Measurements from ENCODE around the gene APEX2. TPM values are rescaled to one million over a fixed set of nuclear protein-coding genes. Genes with fewer than 3 reads are reported as not detected.
"Not testable (repeated sequence)": the region's sequence is repeated elsewhere in the genome, so short reads cannot be mapped to it uniquely, and the experiment has no call there.

The APEX2 gene
- polyA plus RNA-seq, 1 donor from 2014 or later, result 22.9 TPM

GRCh38 chrX:55033429-55033828 lies 33.3 kb downstream of the APEX2 start:
- Mint-ChIP-seq H3K27me3 (peaks cover 2% of the 10 kb centered on the region), H3K4me3 (no peak overlapping the region), H3K9me3 (no peaks in the 10 kb centered on the region), H3K36me3 (no peaks in the 10 kb centered on the region), H3K4me1 (no peaks in the 10 kb centered on the region), H3K27ac (no peak overlapping the region)

- Mint-ChIP-seq H3K27me3 (no peaks in the 10 kb centered on the region), H3K9me3 (peaks cover 0 to 2% (median 2%) of the 10 kb centered on the region in 3 donors), H3K4me3 (no peak overlapping the region), H3K27ac (no peak overlapping the region), H3K4me1 (no peaks in the 10 kb centered on the region), H3K36me3 (no peaks in the 10 kb centered on the region)
These were observed 39.3 kb downstream of the APEX2 start for GRCh38 chrX:55039471-55039870.

- peaks cover 0 to 1% (median 0%) of the 10 kb centered on the region in 3 donors for H3K4me1 Mint-ChIP-seq
- H3K9me3 Mint-ChIP-seq, result peaks cover 0 to 4% (median 2%) of the 10 kb centered on the region in 3 donors
- H3K27ac Mint-ChIP-seq, result no peak overlapping the region
- no peak overlapping the region for H3K4me3 Mint-ChIP-seq
- no peaks in the 10 kb centered on the region for H3K36me3 Mint-ChIP-seq
- H3K27me3 Mint-ChIP-seq, result no peaks in the 10 kb centered on the region
These were observed 41.4 kb downstream of the APEX2 start for GRCh38 chrX:55041514-55041913.

GRCh38 chrX:55050599-55050998 lies 50.4 kb downstream of the APEX2 start:
- H3K9me3 Mint-ChIP-seq, H3K4me3 Mint-ChIP-seq, H3K27ac Mint-ChIP-seq, H3K36me3 Mint-ChIP-seq, H3K27me3 Mint-ChIP-seq, H3K4me1 Mint-ChIP-seq: not testable (repeated sequence)

- no peaks in the 10 kb centered on the region for H3K9me3 Mint-ChIP-seq
- H3K27me3 Mint-ChIP-seq, result peaks cover 4% of the 10 kb centered on the region
- H3K4me3 Mint-ChIP-seq, result peak overlapping the region; percentile 5 to 90 (median 64)
- H3K27ac Mint-ChIP-seq, result peak overlapping the region in 2 of 3 donors; percentile 9 to 42
- H3K4me1 Mint-ChIP-seq, result peaks cover 5 to 11% (median 6%) of the 10 kb centered on the region in 3 donors
- H3K36me3 Mint-ChIP-seq, result no peaks in the 10 kb centered on the region
These were observed 56.9 kb downstream of the APEX2 start for GRCh38 chrX:55056820-55057674.

GRCh38 chrX:55057675-55058249 lies 57.6 kb downstream of the APEX2 start:
- H3K4me3 Mint-ChIP-seq, result peak overlapping the region in 3 of 4 donors; percentile 51 to 90 (median 77)
- H3K27me3 Mint-ChIP-seq, result peaks cover 2% of the 10 kb centered on the region
- no peaks in the 10 kb centered on the region for H3K36me3 Mint-ChIP-seq
- peaks cover 5 to 11% (median 6%) of the 10 kb centered on the region in 3 donors for H3K4me1 Mint-ChIP-seq
- peak overlapping the region in 1 of 3 donors; percentile 9 for H3K27ac Mint-ChIP-seq
- no peaks in the 10 kb centered on the region for H3K9me3 Mint-ChIP-seq

Other genes starting within 250 kb of the APEX2 start
- gene ITIH6, start 202.1 kb upstream of the APEX2 start, polyA plus RNA-seq, result not detected
- 64.3 TPM for gene MAGED2, start 192.6 kb upstream of the APEX2 start, polyA plus RNA-seq
- gene TRO, start 79.5 kb upstream of the APEX2 start, polyA plus RNA-seq, result 0.06 TPM
- gene PFKFB1, start 6.2 kb upstream of the APEX2 start, polyA plus RNA-seq, result not detected
- gene ALAS2, start 30.6 kb downstream of the APEX2 start, polyA plus RNA-seq, result not detected
- not detected for gene PAGE2B, start 74.7 kb downstream of the APEX2 start, polyA plus RNA-seq
- gene PAGE2, start 88.7 kb downstream of the APEX2 start, polyA plus RNA-seq, result not detected
- not detected for gene PAGE5, start 220.0 kb downstream of the APEX2 start, polyA plus RNA-seq

Measured in IgD-negative memory B cell (primary cell).